ENCODE data around the gene KRTAP12-2.
A peak's percentile ranks its signal among the peaks of the same experiment; 100 is the strongest.
"Not testable (repeated sequence)": the region's sequence is repeated elsewhere in the genome, so short reads cannot be mapped to it uniquely, and the experiment has no call there.

KRTAP12-2 gene

GRCh38 chr21:44648557-44649311, 18.0 kb downstream of the KRTAP12-2 start:
- no peak for DNase-seq

- no peak for DNase-seq
Observed at GRCh38 chr21:44647222-44647552, 19.5 kb downstream of the KRTAP12-2 start.

GRCh38 chr21:44646366-44647221, 20.1 kb downstream of the KRTAP12-2 start, which contains the start of gene KRTAP10-11:
KRTAP10-11 (plus strand) TSS chr21:44646414; CDS start chr21:44646459, 45 bp downstream.
- DNase-seq: peak; percentile 81

GRCh38 chr21:44644878-44645277, 21.8 kb downstream of the KRTAP12-2 start:
- no peak for DNase-seq

GRCh38 chr21:44643741-44644310, 22.9 kb downstream of the KRTAP12-2 start:
- no peak for DNase-seq

GRCh38 chr21:44640761-44641160, 26.0 kb downstream of the KRTAP12-2 start:
- no peak for DNase-seq

GRCh38 chr21:44639331-44639655, 27.4 kb downstream of the KRTAP12-2 start:
- no peak for DNase-seq

GRCh38 chr21:44638506-44639330, 28.0 kb downstream of the KRTAP12-2 start:
- not testable (repeated sequence) for DNase-seq

GRCh38 chr21:44637851-44638348, 28.8 kb downstream of the KRTAP12-2 start:
- DNase-seq: not testable (repeated sequence)

- DNase-seq: peak; percentile 51
Observed at GRCh38 chr21:44637018-44637850, 29.5 kb downstream of the KRTAP12-2 start, which contains the start of gene KRTAP10-10. KRTAP10-10 (plus strand) TSS chr21:44637356; CDS start chr21:44637418, 62 bp downstream.

GRCh38 chr21:44636209-44637017, 30.3 kb downstream of the KRTAP12-2 start:
- DNase-seq: no peak

GRCh38 chr21:44632067-44632466, 34.7 kb downstream of the KRTAP12-2 start:
- no peak for DNase-seq

GRCh38 chr21:44630440-44630839, 36.3 kb downstream of the KRTAP12-2 start:
- no peak for DNase-seq

GRCh38 chr21:44628707-44629391, 37.9 kb downstream of the KRTAP12-2 start:
- no peak for DNase-seq

GRCh38 chr21:44627831-44628233, 38.9 kb downstream of the KRTAP12-2 start:
- DNase-seq: not testable (repeated sequence)

GRCh38 chr21:44627181-44627822, 39.4 kb downstream of the KRTAP12-2 start:
- not testable (repeated sequence) for DNase-seq

GRCh38 chr21:44626673-44627143, 40.0 kb downstream of the KRTAP12-2 start, which contains the start of gene KRTAP10-9:
KRTAP10-9 (plus strand) TSS chr21:44627093; CDS start chr21:44627172, 79 bp downstream.
- no peak for DNase-seq

- no peak for DNase-seq
Observed at GRCh38 chr21:44626262-44626661, 40.5 kb downstream of the KRTAP12-2 start.

GRCh38 chr21:44625756-44626155, 41.0 kb downstream of the KRTAP12-2 start:
- no peak for DNase-seq
